HG03108 (cell line): ENCODE results near the gene CALU.
A peak's percentile ranks its signal among the peaks of the same experiment; 100 is the strongest.

Experiments used
- ATAC-seq: cut with Tn5 transposase; IDR thresholded peaks from one replicate; pipeline ENCODE4 v1.9.1; 2021; ENCODE audit warnings: moderate library complexity; ENCODE audit not compliant: unreplicated experiment

The CALU gene

DNA sequence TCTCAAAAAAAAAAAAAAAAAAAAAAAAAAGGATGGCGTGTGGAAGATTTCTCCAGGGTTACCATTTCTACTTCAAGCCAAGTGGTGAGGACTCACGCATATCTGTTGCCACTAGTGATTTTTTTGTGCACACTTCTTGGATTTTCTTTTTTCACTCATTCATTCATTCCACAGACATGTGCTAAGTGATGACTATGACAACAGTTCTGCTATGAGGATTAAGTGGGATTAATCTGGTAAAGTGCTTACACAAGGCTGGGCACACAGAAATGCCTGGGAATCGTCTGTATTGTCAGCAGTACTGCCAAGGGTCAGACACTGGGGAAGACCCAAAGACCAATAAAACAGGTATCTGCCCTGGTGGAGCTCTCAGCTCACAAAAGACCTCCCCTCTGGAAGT lies 42.7 kb downstream of the CALU start:
- no peak for ATAC-seq

DNA sequence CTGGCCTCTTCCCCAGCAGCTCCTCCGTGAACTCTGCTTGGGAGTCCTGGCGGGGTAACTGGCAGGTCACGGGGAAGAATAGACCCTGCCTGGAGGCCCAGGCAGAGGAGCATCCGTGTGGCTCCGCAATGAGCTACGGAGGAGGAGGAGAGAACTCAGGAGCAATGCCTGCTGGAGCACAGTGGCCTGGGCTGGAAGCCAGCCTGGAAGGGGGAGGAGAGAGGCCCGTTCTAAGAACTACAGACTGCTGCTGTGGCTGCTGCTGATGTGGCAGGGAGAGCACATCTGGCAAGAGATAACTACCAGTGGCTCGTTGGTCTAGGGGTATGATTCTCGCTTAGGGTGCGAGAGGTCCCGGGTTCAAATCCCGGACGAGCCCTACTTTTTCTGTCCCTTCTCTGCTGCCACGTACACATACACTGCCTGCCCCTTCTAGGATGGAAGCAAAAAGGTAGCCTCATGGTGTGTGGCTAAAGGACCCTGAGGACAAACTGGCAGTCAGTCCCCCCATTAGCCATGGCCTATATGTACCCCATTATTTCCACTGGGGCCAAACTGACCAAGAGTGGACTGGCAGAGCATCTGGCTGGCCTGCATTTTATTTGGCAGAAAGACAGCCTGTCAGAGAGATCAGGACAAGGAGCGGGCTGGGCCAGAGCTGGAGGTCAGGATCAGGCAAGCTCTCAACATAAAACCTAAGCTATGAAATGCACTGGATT lies 44.1 kb downstream of the CALU start:
- ATAC-seq: no peak

DNA sequence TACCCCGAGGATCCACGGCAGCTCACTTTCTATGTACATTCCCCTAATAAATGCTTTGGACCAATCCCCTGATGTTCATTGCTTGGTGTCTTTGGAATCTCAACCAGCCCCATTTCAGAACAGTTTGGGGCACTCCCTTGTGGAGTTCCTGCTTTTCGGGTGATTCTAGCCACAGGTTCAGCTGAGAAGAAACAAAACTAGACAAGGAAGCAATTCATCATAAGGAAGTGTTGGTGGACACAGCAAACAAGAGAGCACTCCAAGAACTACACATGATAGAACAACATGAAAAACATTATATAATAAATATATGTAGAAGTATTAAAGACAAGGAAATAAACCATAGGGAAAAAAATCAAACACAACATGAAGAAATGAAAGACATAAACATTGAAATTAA lies 46.6 kb downstream of the CALU start:
- no peak for ATAC-seq

DNA sequence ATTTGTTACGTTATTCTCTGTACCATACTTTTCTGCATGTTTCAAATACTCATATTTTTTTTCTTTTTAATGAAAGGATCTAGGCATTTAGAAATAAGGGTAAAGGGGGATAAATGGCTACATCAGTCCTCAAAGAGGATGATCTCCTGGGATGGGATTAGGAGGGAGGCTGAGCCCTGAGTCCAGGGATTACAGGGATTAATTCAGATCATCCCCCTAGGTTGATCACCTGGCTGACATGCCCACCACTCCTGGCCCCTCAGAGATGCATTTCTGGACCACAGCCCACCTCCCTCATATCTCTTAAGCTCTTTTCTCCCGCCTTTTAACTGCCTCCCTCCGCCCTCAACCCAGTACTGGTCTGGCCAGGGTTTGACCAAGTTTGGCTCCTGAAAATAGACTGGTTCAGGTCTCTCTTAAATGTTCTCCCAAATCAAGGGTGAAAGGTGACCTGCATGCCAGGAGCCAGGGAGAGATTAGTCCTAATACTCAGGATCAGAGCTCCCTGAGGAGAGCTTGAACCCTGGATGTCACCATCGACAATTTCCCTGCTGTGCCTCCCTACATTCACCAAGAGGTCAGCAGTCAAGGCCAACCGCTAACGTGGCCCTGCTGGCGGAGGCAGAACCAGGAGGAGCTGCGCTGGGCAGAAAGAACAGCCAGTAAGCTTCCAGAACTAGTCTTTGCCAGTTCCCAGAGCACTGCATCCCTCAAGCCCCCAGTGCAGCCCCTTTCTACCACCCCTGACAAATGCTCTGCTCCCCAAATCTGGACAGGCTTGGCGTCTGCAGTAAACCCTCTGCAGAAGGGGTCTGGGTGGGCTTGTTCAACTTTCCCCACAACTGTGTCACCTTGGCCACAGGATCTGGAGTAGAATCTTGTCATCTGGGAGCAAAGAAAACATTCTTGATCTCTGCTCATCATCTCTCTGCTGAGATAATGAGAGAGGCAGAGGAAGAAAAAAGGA lies 49.6 kb downstream of the CALU start:
- no peak for ATAC-seq

DNA sequence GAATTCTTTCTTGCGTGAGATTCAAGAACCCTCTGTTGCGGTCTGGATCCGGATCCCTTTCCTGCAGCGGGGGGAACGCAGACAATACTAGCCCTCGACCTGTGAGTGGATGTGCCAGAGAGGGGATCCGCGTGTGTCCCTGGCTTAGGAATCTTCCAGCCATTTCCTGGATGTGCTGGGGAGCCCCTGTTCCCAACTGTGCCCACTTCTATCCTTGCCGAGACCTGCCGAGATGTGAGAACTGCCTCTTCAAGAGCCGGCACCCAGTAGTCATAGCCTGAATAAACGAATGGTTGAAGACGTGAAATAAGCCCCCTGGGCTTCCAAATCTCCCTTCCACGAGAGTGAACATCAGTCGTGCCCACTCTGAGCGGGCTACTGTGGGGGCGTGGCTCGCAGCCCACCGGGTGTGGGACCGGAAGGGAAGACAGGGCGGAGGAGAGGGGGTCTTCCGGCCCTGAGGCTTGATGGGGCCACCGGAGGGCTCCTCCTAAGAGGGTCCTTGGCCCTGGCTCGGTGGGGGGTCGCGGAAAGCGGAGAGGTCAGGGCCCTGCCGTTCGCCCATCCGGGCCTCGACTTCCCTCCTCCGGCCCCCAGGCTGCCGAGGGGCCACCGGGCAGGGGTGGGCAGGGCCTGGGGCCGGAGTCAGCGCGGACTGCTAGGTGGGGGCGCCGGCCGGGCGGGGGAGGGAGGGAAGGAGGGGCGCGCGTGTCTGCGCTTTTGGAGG lies 51.3 kb downstream of the CALU start:
- ATAC-seq: peak; percentile 14

DNA sequence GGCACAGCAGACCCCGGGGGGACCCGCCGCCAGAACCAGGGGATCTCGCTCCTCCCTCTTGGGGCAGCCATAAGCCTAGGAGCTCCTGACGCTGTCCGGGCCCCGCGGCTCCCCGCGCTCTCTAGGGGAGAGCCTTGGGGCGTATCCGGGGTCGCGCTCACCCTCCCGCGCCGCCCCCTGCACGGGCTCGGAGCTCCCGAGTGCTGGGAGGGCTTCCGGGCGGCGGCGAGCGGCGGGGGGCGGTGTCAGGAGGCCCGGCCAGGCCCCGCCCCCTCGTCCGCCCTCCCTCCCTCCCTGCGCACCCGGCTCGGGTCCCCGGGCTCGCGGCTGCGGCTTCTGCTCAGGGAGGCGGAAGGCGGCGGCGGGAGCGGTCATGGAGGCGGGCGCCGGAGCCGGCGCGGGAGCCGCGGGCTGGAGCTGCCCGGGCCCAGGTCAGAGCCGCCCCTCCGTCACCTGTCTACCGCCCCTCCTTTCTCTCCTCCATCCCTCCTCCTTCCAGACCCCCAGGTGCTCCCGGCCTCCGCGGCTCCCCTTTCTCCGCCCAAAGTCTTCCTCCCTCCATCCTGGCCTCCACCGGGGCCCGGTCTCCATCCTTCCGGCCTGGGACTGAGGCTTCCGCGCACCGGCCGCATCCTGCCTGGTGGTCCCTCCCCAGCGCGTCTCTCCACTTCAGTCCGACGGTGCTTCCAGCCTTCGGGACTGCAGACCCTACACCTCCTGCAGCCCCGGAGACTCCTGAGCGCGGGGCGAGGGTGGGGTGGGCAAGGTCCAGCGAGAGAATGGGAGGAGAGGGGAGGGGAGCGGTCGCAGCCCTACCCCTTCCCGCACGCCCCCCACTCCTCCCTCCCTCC lies 52.2 kb downstream of the CALU start, which contains the start of gene CCDC136:
TSS of gene CCDC136 (plus strand) at position 848 of the 851 bp plus-strand sequence. CDS start 444 bp downstream, outside the sequence.
- ATAC-seq: peak; percentile 80

DNA sequence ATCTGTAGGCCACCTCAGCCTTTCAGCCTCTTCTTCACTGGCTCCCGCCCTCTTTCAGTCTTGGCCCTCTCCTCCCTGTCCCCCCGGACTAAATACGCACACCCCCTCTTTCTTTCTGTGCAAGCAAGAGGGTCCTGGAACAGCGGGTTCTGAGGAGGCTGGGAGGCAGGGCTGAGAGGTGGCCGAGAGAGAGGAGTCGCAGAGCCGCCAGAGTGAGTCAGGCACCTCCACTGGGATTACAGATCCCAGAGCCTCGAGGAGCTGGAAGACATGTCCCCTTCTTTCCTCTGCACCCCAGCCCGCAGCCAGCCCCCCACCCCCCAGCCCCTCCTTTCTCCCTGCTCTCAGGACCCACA lies 52.8 kb downstream of the CALU start:
- no peak for ATAC-seq

DNA sequence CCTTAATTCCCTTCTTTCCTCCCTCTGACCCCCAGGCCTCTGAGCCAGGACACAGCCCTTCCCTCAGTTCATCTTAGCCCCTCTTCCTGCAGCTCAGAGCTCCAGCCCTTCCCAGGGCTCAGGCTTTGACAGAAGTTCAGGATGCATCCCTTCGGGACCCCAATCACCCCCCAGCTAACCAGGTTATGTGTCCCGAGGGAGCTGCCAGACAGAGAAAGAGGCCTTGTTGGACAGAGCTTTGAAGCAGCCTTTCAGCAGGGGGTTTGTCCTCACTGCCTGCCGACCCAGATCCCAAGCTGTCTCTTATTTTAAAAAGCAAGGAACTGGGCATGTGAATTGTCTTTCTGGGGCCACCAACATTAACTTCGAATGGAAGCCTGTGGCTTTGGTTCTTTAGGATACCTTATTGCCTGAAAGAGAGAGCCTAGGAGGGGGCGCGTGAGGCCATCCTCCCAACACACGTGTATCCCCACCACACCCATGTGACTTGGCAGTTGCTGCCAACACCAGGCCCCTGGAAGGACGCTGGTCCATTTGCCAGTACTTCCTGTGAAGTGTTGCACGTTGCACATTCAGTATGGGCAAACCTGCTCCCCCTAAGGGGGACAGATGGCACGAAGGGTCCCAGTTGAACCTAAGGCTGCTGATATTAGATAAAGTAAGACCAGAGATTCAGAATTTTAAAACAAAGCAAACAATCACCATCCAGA lies 53.5 kb downstream of the CALU start:
- no peak for ATAC-seq

DNA sequence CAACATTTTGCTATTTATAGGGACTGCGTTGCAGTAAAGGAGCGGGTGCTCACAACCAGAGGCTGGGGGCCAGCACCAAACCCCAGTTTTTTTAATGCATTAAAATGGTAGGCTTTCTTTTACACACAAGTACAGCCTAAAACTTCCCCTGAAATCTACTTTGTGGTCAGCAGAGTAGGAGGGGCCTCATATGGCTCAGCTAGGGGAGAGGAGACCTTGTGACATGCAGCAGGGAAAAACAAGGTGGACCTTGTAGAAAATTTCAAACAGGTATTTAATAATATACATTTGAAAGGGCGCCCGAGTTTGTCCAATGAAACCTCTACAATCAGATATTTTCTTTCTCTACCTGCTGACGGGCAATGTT lies 54.0 kb downstream of the CALU start:
- no peak for ATAC-seq

DNA sequence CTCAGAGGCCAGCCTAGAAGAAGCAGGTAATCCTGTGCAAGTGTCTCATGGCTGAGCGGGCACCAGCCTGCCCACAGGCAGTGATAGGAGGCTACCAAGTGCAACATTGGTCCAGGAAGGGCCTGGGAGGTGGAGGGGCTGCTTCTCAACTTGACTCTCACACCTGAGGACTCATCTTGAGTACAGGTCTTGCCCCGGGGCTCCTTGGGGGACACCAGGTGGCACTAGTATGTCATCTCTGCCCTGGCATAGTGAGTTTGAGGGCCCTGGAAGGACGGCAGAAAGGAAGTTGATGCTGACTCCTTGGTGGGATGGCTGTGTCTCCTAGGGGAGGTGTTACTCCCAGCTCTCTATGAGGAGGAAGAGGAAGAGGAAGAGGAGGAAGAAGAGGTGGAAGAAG lies 54.9 kb downstream of the CALU start:
- no peak for ATAC-seq

DNA sequence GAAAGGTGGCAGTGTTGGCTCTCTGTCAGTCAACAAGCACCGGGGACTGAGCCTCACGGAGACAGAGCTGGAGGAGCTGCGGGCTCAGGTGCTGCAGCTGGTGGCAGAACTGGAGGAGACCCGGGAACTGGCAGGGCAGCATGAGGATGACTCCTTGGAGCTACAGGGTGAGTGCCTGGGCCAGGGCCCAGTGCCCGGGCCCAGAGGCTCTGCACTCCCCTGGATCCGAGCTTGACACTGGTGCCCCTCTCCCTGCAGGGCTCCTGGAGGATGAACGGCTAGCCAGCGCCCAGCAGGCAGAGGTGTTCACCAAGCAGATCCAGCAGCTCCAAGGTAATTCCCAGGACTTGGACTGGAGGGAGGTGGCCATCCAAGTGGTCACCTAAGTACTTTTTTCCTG lies 55.3 kb downstream of the CALU start:
- ATAC-seq: no peak

DNA sequence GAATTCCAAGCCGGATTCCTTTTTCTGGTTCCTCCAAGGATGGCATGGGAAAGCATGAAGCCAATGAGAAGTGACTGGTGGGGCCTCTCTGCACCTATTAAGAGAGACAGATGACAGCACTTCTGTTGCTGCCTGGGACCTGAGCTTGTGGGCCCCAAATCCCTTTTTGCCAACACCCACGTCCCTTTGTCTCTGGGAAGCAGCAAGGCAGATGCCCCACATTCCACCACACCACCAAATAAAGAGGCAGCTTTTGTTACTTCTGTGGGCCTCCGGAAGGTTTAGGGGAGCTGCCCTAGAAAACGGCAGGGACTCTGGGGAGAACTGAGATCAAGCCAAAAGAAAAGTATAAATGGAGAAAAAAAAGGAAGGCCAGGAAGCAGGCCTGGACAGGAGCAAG lies 56.0 kb downstream of the CALU start:
- ATAC-seq: no peak

DNA sequence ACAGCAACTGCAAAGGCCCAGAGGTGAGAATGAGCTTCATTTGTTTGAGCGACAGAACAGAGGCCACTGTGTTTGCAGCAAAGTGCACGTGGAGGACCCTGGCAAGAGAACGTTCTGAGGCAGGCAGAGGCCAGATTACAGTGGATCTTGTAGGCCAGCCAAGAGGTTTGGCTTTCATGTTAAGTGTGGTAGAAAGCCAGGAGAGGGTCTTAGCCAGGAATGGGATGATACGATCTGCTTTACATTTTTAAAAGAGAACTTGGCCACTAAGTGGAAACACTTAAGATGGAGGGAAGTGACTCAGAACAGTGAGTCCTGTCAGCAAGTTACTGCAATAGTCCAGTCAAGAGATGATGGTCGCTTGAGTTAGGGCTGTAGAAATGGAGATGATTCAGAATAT lies 57.2 kb downstream of the CALU start:
- ATAC-seq: no peak

DNA sequence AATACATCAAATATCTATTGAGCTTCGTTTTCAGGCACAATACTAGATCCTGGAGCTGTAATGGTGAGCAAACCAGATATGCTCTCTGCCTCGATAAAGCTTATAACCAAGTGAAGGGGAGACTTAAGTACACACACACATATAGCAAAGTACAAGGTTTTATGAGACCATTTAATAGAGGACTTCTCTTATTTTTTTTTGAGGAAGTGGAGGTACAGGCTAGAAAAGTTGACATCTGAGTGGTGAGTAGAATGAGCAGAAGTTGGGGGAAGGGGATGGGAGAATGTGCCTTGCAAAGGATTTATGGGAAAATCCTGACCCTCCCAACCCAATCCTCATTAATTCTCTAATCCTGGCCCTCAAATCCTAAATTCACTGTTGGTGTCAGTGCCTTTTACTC lies 60.3 kb downstream of the CALU start:
- ATAC-seq: no peak

DNA sequence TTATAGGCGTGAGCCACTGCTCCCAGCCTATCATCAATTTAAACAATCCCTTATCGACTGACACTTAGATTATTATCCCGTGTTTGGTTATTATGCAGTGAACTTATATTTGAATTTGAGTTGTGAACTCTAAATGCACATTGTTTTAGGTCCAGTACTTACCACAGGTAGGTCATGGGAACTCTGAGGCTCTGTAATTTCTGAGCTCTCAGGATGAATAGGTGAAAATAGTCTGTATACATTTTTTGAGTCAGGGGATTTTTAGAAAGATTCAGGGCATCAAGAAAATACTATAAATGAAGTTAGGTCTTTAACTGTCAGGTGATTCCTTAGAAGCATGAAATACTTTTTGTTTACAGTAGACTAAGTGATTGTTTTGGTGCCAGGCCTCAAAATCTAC lies 61.4 kb downstream of the CALU start:
- ATAC-seq: no peak

DNA sequence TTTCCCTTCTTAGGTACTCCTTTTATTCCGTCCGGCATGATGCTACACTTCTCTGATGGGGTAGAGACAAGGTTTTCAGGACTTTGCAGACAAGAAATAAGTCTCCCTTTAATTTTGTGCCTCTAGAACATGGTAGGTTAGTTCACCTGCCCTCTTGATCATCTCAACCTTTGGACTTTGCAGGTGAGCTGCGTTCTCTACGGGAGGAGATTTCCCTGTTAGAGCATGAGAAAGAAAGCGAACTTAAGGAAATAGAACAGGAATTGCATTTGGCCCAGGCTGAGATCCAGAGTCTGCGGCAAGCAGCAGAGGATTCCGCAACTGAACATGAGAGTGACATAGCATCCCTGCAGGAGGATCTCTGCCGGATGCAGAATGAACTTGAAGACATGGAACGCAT lies 61.8 kb downstream of the CALU start:
- ATAC-seq: no peak

DNA sequence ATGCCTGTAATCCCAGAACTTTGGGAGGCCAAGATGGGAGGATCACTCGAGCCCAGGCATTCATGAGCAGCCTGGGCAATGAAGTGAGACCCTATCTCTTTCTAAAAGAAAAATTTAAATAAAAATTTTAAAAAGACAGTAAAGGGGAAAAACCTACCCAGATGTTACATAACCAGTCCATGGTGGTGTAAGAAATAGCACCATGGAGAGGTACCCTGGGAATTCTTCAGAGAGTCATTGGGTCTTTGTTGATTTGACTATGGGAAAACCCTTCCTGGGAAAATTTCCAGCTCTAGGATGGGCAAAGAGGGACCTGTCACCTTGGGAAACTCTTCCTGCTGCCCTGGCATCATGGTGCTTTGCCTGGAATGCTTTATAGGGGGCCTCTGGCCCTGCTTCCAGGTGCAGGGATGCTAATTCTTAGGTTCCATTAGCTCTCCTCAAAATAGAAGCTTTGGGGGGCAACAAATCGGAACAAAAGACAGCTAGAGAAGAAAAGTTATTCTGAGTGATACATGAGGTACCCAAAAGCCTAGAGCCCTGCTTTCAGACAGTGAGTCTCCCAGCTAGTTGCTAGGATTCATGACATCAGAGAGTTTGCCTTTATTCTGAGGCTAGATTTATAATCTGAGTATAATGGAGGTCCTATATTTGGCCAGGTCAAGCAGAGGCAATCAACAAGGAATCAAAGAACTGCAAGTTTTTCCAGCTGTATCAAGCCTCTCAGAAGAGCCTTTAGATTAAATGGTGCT lies 62.7 kb downstream of the CALU start:
- no peak for ATAC-seq

DNA sequence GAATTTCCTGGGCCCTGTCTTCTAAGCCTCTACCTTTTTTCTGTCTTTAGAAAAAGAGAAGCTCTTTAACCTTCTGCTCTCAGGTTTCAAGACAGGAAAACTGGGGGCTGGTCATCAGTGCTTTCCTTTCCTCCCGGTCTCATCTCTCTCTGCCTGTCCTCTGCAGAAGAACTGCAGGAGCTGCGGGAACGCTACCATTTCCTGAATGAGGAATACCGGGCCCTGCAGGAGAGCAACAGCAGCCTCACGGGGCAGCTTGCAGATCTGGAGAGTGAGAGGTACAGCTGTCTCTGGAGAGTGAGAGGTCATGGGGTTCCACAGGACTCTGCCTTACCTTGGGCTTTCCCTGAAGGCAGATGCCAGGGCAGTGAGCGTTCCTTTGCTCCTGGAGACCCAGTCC lies 65.3 kb downstream of the CALU start:
- ATAC-seq: no peak

DNA sequence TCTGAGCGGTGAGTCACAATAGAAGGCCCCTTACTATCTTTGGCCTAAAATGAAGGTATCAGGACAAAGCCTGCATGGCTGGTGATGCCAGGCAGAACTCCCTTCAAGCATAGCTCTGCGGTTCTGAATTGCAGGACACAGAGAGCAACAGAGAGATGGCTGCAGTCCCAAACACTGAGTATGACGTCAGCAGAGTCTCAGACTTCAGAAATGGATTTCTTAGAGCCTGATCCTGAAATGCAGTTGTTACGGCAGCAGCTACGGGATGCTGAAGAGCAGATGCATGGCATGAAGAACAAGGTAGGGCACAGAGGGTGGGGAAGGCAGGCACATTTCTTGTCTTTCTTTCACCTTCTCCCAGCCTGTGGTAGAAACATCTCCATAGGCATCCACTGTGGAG lies 66.1 kb downstream of the CALU start:
- ATAC-seq: no peak
